GM19193 (cell line): Measurements from ENCODE around the gene MRPL37.

Experiments
- POLR2A ChIP-seq: IDR thresholded peaks from 4 replicates; pipeline ENCODE4 v1.6.1; 2011; ENCODE audit not compliant: insufficient read depth, insufficient read length; ENCODE audit errors: extremely low read depth

MRPL37 gene

GRCh38 chr1:54259546-54260140 lies 59.7 kb downstream of the MRPL37 start:
- no peak for TF ChIP-seq POLR2A

GRCh38 chr1:54260810-54261209 lies 60.8 kb downstream of the MRPL37 start:
- TF ChIP-seq POLR2A = no peak

GRCh38 chr1:54262244-54262643 lies 62.3 kb downstream of the MRPL37 start:
- TF ChIP-seq POLR2A = no peak

DNA sequence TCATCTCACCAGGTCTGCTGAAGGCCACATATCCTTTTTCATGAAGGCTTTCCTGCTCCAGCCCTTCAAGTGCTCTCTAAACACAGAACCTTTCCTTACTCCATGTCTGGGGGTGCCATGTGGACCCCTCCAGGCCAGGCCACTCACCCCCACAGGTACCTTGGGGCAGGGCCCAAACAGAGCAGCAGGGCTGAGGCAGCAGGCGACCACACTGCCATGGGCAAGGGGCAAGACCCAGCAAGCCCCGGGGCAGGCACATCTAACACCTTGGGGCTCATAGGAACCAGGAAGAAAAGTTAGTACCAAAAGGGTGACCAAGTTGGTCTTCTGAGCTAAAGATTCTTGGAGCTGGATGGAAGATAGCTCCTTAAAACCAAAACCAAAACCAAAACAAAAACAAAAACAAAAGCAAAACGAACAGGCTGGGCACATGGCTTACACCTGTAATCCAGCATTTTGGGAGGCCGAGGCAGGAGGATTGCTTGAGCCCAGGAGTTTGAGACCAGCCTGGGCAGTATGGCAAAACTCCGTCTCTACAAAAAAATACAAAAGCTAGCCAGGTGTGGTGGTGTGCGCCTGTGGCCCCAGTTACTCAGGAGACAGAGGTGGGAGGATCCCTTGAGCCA lies 63.7 kb downstream of the MRPL37 start:
- TF ChIP-seq POLR2A = no peak

- TF ChIP-seq POLR2A = no peak
These were observed 65.2 kb downstream of the MRPL37 start for GRCh38 chr1:54265126-54265525.

DNA sequence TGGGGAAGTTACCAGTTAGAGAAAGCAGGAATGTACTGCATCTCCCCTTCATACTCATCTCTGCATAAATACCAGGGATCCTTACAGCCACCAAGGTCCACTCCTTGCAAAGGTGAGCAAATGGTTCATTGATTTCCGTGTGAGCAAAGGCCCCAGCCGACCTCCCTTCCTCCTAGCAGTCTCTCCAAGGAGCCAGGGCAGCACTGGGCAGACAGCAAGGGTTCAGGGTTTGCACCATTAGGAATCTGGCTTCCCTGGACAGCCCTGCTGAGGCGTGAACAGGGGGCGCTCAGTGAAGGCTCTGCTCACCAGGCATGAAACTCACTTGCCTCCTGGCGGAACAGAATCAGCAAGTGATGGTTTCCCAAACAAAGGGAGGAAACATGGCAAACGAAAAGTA lies 65.7 kb downstream of the MRPL37 start:
- no peak for TF ChIP-seq POLR2A

- TF ChIP-seq POLR2A = no peak
These were observed 66.2 kb downstream of the MRPL37 start for GRCh38 chr1:54266195-54266594.

- no peak for TF ChIP-seq POLR2A
These were observed 66.9 kb downstream of the MRPL37 start for GRCh38 chr1:54266908-54267307.
